HepG2 (cell line): ENCODE measurements around the gene CHD2. TPM values are rescaled to one million over a fixed set of nuclear protein-coding genes. Genes with fewer than 3 reads are reported as not detected.

Source experiments
- ATAC-seq: fragments of 200-7000 bp; cut with Tn5 transposase; 3 replicates; pipeline ENCODE4 v1.9.1; 2020; ENCODE audit warnings: mild to moderate bottlenecking, moderate library complexity
- BruUV-seq: library from RNA; stranded (reverse); fragments of 400-500 nt; replicated peaks from 2 replicates; lab custom pipeline; 2021; lab: Mats Ljungman, UMichigan
- CTCF ChIA-PET: fragments of 300-600 bp; formaldehyde crosslinking; extraction: SDS; loops from one replicate; lab custom pipeline; 2021; ENCODE audit warnings: low total read pairs, inconsistent platforms, low intra/inter-chr PET ratio; lab: Yijun Ruan, JAX
- POLR2A ChIA-PET: fragments of 350-600 bp; sonication (Branson Sonifier 250); formaldehyde crosslinking; loops from one replicate; lab custom pipeline; 2020; ENCODE audit warnings: antibody characterized with exemption, inconsistent platforms; lab: Yijun Ruan, JAX
- DNase-seq: peaks from one replicate; pipeline ENCODE4 v3.0.0-alpha.2; 2015; ENCODE audit warnings: low spot score
- FAIRE-seq: peaks from 3 replicates; lab custom pipeline; 2011; peaks lifted over from hg19 to GRCh38; lab: Jason Lieb, UNC
- H2AFZ ChIP-seq: one replicate; pipeline ENCODE4 v1.6.1; 2011; ENCODE audit warnings: low read length, inconsistent platforms
- H3K27ac ChIP-seq: fragments of 300-600 bp; 3 replicates; pipeline ENCODE4 v1.8.0; 2011; ENCODE audit warnings: mixed run types, mild to moderate bottlenecking, mixed read lengths, low read length, inconsistent platforms; ENCODE audit not compliant: insufficient read depth; ENCODE audit errors: extremely low read length
- H3K27me3 ChIP-seq, 2 experiments: fragments of 200-600 bp in 1 of 2; 2 replicates in 1 of 2; 3 replicates in 1 of 2; pipeline versions ENCODE4 v1.6.0 to v1.8.0; 2011; ENCODE audit warnings: low read length in 2 of 2, mild to moderate bottlenecking in 2 of 2, moderate library complexity in 2 of 2, inconsistent platforms in 1 of 2; ENCODE audit not compliant: insufficient read depth in 2 of 2, control insufficient read depth in 1 of 2
- H3K36me3 ChIP-seq, 2 experiments: fragments of 200-600 bp in 1 of 2; replicated peaks in 1 of 2; 2 replicates in 1 of 2; 3 replicates in 1 of 2; pipeline versions ENCODE4 v1.5.1 to v1.8.0; 2011; ENCODE audit warnings: low read length in 2 of 2, inconsistent platforms in 1 of 2; ENCODE audit not compliant: insufficient read depth in 2 of 2, control insufficient read depth in 1 of 2
- H3K4me1 ChIP-seq: 2 replicates; pipeline ENCODE4 v1.5.1; 2012; ENCODE audit warnings: low read length, inconsistent platforms; ENCODE audit not compliant: insufficient read depth
- H3K4me2 ChIP-seq: 2 replicates; pipeline ENCODE4 v1.6.0; 2011; ENCODE audit warnings: low read depth, low read length, inconsistent platforms
- H3K4me3 ChIP-seq, 3 experiments: fragments of 200-600 bp in 1 of 3; sonication (generic), shearing (Covaris generic) in 1 of 3; replicated peaks in 1 of 3; 2 replicates each; pipeline ENCODE4 v1.5.1; 2011 to 2016; ENCODE audit warnings: low read length in 3 of 3, inconsistent platforms in 2 of 3, low read depth in 2 of 3, mild to moderate bottlenecking in 2 of 3, control low read depth in 1 of 3, mixed read lengths in 1 of 3; ENCODE audit not compliant: insufficient read depth in 1 of 3
- H3K79me2 ChIP-seq: one replicate; pipeline ENCODE4 v1.6.1; 2011; ENCODE audit warnings: low read length, inconsistent platforms; ENCODE audit not compliant: insufficient read depth
- H3K9ac ChIP-seq: 2 replicates; pipeline ENCODE4 v1.6.0; 2011; ENCODE audit warnings: mild to moderate bottlenecking, low read depth, low read length, inconsistent platforms; ENCODE audit not compliant: insufficient read depth
- H3K9me3 ChIP-seq: 2 replicates; pipeline ENCODE4 v1.5.1; 2012; ENCODE audit warnings: mild to moderate bottlenecking, low read length
- H4K20me1 ChIP-seq: 2 replicates; pipeline ENCODE4 v1.6.0; 2011; ENCODE audit warnings: inconsistent platforms, mild to moderate bottlenecking, low read length, moderate library complexity; ENCODE audit not compliant: insufficient read depth
- FLYWCH1 ChIP-seq: sonication (generic); formaldehyde crosslinking; IDR thresholded peaks from 2 replicates; pipeline ENCODE4 v1.8.1; 2023; ENCODE audit warnings: mild to moderate bottlenecking, missing genetic modification reagents
- HOXA5 ChIP-seq: sonication (generic); formaldehyde crosslinking; IDR thresholded peaks from 2 replicates; pipeline ENCODE4 v1.4.0; 2020; ENCODE audit warnings: missing genetic modification reagents
- KLF15 ChIP-seq: sonication (generic); formaldehyde crosslinking; IDR thresholded peaks from 2 replicates; pipeline ENCODE4 v1.8.1; 2023; ENCODE audit warnings: borderline replicate concordance, mild to moderate bottlenecking, inconsistent platforms, missing genetic modification reagents, mixed read lengths
- THAP11 ChIP-seq: IDR thresholded peaks from 2 replicates; pipeline ENCODE4 v1.6.1; 2016; ENCODE audit warnings: missing biosample characterization, missing genetic modification reagents
- TP53 ChIP-seq: sonication (generic); formaldehyde crosslinking; conservative IDR thresholded peaks from 2 replicates; pipeline ENCODE4 v1.4.0; 2020; ENCODE audit warnings: missing genetic modification reagents
- TSC22D2 ChIP-seq: sonication (generic); formaldehyde crosslinking; IDR thresholded peaks from 2 replicates; pipeline ENCODE4 v1.5.1; 2020; ENCODE audit warnings: missing genetic modification reagents, mild to moderate bottlenecking, borderline replicate concordance
- ZNF776 ChIP-seq: sonication (generic); formaldehyde crosslinking; IDR thresholded peaks from 2 replicates; pipeline ENCODE4 v1.4.0; 2020; ENCODE audit warnings: mild to moderate bottlenecking, missing genetic modification reagents
- ZNF839 ChIP-seq: sonication (generic); formaldehyde crosslinking; IDR thresholded peaks from 2 replicates; pipeline ENCODE4 v1.4.0; 2020; ENCODE audit warnings: missing genetic modification reagents, mild to moderate bottlenecking, borderline replicate concordance
- WGBS: methylation state at CpG from one replicate; pipeline ENCODE4 v1.1.6; 2017; ENCODE audit warnings: low lambda C conversion rate; 5-methylcytosine and 5-hydroxymethylcytosine counted together
- in situ Hi-C: cut with HindIII; loops from 2 replicates; pipeline ENCODE4 v1.10.0; 2017; ENCODE audit warnings: low pct_unique_long_range_greater_than_20kb; ENCODE audit not compliant: extremely low pct_ligation_motif_present
- intact Hi-C: fragments of 100-400 bp; cut with micrococcal nuclease; formaldehyde crosslinking; loops from one replicate; pipeline ENCODE4 v1.10.0; 2022; ENCODE audit not compliant: unreplicated experiment
- polyA plus RNA-seq, 8 experiments: library from polyadenylated mRNA; depleted of rRNA in 3 of 8; stranded (reverse) in 7 of 8; unstranded in 1 of 8; fragments of >200 nt; fragmentation: Illumina TruSeq in 4 of 8; extraction: Trizol in 4 of 8; gene quantifications; 2 replicates each; pipeline versions ENCODE4 v1.2.1 to v1.2.3, GENCODE V29; 2011 to 2016; ENCODE audit warnings: low read depth in 4 of 8, missing spikeins in 1 of 8, mixed read lengths in 1 of 8; ENCODE audit not compliant: insufficient read depth in 1 of 8
- total RNA-seq, 5 experiments: library from RNA; depleted of rRNA; stranded (reverse); fragments of >200 nt; fragmentation: Illumina TruSeq; extraction: Trizol; gene quantifications; 2 replicates each; pipeline ENCODE4 v1.2.3, GENCODE V29; 2016; ENCODE audit warnings: low read depth in 1 of 5
- TF ChIP-seq, protein P1 (sequence below): IDR thresholded peaks from 2 replicates; pipeline ENCODE4 v1.6.1; 2016; ENCODE audit warnings: low read depth, missing genetic modification reagents, missing compliant biosample characterization

CHD2 gene
- total and polyA plus RNA-seq, 2 of the 13 experiments (the other 11 are each of a cell fraction or from before 2014, with no cell fraction given): 54.0 to 54.1 TPM

DNA sequence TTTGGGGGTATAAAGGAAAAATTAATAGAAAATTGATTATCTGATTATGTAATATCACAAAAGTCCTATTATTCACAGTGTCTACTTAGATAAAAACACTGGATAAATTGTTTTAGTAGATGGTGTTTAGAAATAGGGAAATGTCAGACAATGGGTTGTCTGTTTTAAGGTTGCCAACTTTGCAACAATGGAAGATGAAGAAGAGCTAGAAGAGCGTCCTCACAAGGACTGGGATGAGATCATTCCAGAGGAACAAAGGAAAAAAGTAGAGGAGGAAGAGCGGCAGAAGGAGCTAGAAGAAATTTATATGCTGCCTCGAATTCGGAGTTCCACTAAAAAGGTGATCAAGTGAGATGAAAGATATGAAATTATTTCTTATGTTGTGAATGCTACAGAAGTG, 84.0 kb downstream of the CHD2 start:
- DNase-seq (no peak), ATAC-seq (no peak), FAIRE-seq (no peak)
- ChIA-PET CTCF (no interaction called here), POLR2A (no interaction called here)
- Histone ChIP-seq H3K4me1 (no peaks in the 10 kb centered on the region), H3K36me3 (peaks cover 42 to 80% of the 10 kb centered on the region in 2 experiments), H3K27ac (no peak overlapping the region), H3K9me3 (no peaks in the 10 kb centered on the region), H4K20me1 (0 out of 2 replicates have a peak, but pooled peaks cover 4% of the 10 kb centered on the region), H3K9ac (no peak overlapping the region), H3K79me2 (no peaks in the 10 kb centered on the region), H3K4me2 (no peak overlapping the region), H2AFZ (no peak overlapping the region), H3K27me3 (no peaks in the 10 kb centered on the region), H3K4me3 (no peak overlapping the region)
- no peak for TF ChIP-seq HOXA5 (CRISPR knock-in tag)
- TF ChIP-seq TP53 (CRISPR knock-in tag): no peak
- no peak for TF ChIP-seq ZNF776 (CRISPR knock-in tag)
- no peak for TF ChIP-seq ZNF839 (CRISPR knock-in tag)
- no peak for TF ChIP-seq TSC22D2
- no peak for TF ChIP-seq KLF15 (CRISPR knock-in tag)
- no peak for TF ChIP-seq FLYWCH1 (CRISPR knock-in tag)
- TF ChIP-seq, protein P1, sequence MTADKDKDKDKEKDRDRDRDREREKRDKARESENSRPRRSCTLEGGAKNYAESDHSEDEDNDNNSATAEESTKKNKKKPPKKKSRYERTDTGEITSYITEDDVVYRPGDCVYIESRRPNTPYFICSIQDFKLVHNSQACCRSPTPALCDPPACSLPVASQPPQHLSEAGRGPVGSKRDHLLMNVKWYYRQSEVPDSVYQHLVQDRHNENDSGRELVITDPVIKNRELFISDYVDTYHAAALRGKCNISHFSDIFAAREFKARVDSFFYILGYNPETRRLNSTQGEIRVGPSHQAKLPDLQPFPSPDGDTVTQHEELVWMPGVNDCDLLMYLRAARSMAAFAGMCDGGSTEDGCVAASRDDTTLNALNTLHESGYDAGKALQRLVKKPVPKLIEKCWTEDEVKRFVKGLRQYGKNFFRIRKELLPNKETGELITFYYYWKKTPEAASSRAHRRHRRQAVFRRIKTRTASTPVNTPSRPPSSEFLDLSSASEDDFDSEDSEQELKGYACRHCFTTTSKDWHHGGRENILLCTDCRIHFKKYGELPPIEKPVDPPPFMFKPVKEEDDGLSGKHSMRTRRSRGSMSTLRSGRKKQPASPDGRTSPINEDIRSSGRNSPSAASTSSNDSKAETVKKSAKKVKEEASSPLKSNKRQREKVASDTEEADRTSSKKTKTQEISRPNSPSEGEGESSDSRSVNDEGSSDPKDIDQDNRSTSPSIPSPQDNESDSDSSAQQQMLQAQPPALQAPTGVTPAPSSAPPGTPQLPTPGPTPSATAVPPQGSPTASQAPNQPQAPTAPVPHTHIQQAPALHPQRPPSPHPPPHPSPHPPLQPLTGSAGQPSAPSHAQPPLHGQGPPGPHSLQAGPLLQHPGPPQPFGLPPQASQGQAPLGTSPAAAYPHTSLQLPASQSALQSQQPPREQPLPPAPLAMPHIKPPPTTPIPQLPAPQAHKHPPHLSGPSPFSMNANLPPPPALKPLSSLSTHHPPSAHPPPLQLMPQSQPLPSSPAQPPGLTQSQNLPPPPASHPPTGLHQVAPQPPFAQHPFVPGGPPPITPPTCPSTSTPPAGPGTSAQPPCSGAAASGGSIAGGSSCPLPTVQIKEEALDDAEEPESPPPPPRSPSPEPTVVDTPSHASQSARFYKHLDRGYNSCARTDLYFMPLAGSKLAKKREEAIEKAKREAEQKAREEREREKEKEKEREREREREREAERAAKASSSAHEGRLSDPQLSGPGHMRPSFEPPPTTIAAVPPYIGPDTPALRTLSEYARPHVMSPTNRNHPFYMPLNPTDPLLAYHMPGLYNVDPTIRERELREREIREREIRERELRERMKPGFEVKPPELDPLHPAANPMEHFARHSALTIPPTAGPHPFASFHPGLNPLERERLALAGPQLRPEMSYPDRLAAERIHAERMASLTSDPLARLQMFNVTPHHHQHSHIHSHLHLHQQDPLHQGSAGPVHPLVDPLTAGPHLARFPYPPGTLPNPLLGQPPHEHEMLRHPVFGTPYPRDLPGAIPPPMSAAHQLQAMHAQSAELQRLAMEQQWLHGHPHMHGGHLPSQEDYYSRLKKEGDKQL: no peak
- TF ChIP-seq THAP11 (CRISPR knock-in tag): no peak
- no TSS peak for BruUV-seq
- intact Hi-C loops (no loop called here), in situ Hi-C loops (no loop called here)
- over 99% methylated on average over 4 of the region's 4 CpGs for WGBS
